NCI-H2107 (cell line): ENCODE measurements around the gene TNNI3K.

Source experiments
- DNase-seq: peaks from one replicate; lab custom pipeline; 2025; lab: John Stamatoyannopoulos, UW

Gene TNNI3K

GRCh38 chr1:74286414-74286813 lies 51.2 kb downstream of the TNNI3K start:
- no peak for DNase-seq

DNA sequence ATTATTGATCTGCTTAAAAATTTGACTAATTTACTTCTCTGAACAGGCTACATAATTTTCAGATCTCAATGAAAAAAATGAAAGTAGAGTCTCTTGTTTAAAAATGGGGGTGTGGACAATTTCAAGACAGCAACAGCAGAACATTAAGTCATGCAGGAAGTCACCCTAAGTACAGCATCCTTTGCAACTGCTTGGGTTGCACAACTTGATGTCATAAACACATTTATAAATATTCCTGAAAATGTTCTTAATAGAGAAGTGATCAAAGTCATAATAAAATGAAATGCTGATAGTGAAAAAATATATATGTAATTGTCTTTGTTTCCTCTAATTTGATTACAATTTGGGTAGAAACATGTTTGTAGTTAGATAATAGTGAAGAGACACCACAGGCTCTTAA lies 79.3 kb downstream of the TNNI3K start:
- DNase-seq, result no peak

DNA sequence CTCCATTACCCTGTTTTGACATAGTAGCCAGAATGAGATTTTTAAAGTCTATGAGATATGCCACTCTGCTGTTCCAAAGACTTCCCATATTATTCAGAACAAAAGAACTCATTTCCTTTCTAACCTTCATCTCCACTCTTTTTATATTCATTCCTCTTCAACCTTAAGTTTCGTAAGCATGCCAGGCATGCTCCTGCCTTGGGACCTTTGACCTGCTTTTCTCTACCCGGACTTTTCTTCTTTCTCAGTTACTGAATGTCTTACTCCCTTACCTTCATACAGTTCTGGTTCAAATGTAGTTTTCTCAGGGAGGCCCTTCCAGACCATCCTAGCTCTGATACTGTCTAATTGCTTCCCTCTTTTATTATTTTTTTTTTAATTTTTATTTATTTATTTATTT lies 81.1 kb downstream of the TNNI3K start:
- DNase-seq, result no peak

GRCh38 chr1:74317663-74318062 lies 82.5 kb downstream of the TNNI3K start:
- DNase-seq, result no peak

DNA sequence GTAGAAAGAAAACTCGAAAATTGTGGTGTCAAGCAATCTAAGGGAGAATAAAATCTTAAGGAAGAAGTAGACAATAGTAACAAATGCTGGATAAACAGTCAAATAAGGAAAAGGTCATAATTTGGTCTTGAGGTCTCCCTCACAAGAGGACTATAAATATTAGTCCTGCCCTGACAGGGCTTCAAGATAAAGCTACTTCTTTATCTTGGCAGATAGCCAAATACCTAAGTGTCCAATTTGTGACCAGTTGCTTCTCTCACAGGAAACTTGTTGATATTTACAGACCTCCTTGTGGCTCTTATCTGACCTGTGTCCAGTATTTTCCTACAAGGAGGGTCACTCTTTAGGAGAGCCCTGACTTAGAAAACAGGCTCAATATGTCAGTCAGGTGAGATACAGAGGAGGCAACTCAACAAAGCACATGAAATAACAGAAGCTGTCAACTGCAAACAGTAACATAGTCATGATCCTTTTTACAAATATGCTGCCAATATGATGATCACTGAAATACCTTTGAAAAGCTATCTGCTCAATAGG lies 88.8 kb downstream of the TNNI3K start:
- no peak for DNase-seq

DNA sequence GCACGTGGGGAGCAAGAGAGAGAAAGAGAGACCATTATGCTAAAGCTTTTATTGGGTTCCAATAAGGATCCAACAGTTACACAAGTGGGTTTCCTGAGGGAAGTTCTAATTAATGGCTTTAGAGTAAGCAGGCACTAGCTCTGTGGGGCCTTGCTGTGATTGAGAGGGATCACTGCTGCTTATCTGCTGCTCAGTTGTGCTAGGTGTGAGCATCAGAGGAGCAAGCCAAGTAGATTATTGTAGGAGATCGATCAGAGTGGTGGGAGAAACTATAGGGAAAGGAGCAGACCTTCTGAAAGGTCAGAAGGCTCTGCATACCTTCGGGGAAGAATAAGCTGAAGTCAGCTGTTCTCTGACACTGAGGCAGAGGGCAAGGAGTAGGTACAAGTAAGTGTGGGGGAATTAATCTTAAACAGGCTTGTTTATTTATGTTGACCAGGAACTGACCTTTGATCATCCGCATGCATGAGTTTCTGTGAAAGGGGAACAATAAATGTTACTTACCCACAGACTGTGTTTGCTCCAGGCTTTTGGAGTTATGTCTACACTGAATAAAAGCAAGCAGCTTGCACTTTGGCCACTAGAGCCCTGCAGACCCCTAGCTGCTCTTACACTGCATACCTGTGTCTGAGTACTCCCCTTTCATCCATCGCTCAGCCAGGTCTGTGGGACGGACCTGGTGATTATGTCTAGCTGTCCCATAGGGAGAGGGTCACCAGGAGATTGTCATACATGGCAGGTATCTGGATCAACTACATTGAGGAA lies 89.7 kb downstream of the TNNI3K start:
- no peak for DNase-seq

GRCh38 chr1:74328851-74329250 lies 93.7 kb downstream of the TNNI3K start:
- DNase-seq, result no peak

- DNase-seq, result no peak
Observed at GRCh38 chr1:74333244-74333643, 98.1 kb downstream of the TNNI3K start.

- no peak for DNase-seq
Observed at GRCh38 chr1:74334147-74334546, 99.0 kb downstream of the TNNI3K start.

DNA sequence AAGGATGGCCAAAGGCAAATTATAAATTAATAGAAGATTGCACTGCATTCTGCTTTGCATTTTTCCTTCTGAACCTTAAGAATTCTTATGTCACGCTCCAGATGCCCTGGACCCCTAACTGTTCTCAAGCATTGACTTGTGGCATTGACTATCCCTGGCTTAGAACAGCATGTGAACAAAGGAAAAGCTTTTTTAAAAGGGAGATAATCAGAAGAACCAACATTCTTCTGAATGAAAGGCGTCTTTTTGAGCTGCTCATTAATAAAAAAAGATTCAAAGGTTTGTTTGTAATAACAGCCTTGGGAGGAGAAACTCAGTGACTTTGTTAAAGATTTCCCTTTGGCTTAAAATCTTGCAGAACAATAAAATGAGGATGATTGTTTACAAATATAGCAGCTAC lies 105.5 kb downstream of the TNNI3K start:
- no peak for DNase-seq

GRCh38 chr1:74341702-74342339 lies 106.6 kb downstream of the TNNI3K start:
- no peak for DNase-seq

GRCh38 chr1:74343216-74343615 lies 108.0 kb downstream of the TNNI3K start:
- DNase-seq, result no peak

- DNase-seq, result no peak
Observed at GRCh38 chr1:74344387-74344786, 109.2 kb downstream of the TNNI3K start.

DNA sequence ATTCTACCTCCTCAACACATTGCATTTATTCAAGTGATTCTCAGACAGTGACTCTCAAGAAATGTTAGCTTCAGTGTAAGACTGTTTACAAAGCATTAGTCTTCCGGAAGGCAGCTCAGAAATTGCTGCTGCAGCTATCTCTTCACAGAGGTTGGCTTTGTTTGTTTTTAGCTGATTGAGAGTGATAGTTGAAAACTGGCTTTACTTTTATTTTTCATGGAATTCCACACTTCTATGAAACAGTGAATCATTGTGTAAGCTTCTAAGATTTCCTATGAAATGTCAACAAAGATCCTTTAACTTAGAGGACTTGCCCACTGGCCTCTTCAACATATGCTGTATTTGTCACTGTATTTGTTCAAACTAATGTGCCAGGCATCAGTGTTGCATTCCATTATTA lies 121.3 kb downstream of the TNNI3K start:
- no peak for DNase-seq

DNA sequence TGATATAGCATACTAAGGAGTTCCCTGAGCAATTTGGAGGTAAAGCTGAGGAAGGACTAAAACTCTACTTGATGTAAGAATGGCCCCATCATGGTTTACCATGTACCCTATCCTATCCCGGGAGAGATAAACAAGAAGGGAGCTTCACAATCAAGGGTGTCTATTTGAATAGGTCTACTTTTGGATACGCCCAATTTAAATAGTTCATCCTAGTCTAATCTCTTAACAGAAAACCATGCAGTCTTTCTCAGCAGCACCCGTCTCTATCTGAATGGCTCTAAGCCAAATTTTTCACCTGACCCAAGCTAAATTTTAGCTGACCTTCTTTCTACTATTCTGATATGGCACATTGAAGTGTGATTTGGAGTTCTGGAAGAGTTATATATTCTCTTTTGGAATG lies 122.0 kb downstream of the TNNI3K start:
- DNase-seq, result no peak

DNA sequence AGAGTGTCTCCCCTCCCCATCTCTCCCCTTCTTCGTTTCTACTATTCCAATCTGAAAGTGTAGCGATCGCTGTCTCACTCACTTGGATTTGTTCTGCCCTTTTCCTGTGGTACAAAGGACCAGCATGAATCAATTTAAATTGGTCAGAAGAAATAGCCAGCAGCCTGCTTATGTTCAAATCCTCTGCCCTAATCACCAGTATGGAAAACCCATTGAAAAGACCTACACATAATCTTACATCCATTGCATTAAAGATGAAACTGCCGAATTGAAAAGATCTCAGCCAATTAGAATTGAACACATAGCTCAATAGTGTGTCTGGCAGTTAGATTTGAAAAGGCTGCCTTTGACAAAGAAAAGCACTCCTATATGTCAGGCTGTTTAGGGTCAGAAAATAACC lies 122.6 kb downstream of the TNNI3K start:
- DNase-seq, result no peak

GRCh38 chr1:74362691-74363090 lies 127.5 kb downstream of the TNNI3K start:
- no peak for DNase-seq

GRCh38 chr1:74363220-74363619 lies 128.0 kb downstream of the TNNI3K start:
- DNase-seq, result no peak

GRCh38 chr1:74367175-74367813 lies 132.1 kb downstream of the TNNI3K start:
- no peak for DNase-seq

GRCh38 chr1:74368335-74368734 lies 133.1 kb downstream of the TNNI3K start:
- DNase-seq, result no peak

DNA sequence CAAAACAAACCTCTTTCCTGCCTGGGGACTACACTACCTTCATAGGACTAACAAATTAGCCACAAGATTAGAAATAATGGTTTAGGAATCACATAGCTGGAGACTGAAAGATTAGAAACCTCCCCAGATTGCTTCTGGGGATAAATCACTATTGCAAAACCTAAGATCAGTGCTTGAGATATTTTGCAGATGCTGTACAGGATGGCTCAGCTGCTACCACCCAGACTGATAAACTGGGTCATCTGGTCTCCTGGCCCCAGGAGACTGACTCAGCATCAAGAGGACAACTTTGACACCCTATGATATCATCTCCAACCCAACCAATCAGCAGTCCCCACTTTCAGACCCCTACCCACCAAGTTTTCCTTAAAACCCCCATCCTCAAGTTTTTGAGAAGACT lies 140.2 kb downstream of the TNNI3K start:
- DNase-seq, result no peak

DNA sequence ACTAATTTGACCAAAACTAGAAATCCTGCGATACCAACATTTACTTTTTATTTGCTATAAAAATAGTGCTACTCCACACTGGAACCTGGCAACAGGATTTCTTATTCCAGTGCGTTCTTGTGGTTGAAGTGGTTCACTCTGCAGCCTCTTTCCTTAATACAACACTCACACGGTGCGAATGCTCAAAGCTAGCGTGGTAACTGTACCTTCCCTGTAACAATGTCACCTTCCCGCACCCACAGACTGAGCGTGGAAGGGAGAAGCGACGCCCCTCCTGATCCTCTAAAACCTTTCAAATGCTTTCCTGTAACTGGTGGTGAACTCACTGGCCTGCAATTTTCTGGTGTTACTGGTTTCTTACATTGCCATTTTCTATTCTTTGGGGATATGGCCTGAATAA lies 145.1 kb downstream of the TNNI3K start:
- DNase-seq, result no peak

DNA sequence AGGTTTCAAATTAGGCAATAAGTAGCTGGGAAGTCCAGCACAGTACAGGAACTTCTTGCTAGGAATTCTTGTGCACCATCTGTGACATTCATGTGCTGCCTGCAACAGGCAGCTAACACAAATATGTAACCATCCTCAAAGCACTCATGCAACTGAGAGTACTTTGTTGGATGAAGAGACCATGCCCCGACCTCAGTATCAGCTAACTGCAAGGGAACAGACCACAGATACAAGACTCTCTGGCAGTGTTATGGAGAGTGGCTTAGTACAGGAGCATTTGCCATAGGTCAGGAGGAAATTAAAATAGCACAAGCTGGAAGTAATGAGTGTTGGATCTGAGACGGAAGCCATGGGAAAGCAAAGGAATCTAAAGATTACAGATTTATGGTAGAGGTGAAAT lies 153.7 kb downstream of the TNNI3K start:
- no peak for DNase-seq
